HG03039 (cell line): ENCODE results near the gene FN3K.
A peak's percentile ranks its signal among the peaks of the same experiment; 100 is the strongest.

Experiments
- ATAC-seq: cut with Tn5 transposase; IDR thresholded peaks from one replicate; pipeline ENCODE4 v1.9.1; 2021; ENCODE audit warnings: mild to moderate bottlenecking, moderate library complexity; ENCODE audit not compliant: unreplicated experiment

Gene FN3K

GRCh38 chr17:82734987-82735866 lies at the start of gene FN3K:
Gene FN3K, plus strand, starts transcription at chr17:82735615. Its CDS starts 22 bp downstream, at chr17:82735637.
- ATAC-seq, result no peak

- no peak for ATAC-seq
Measured at GRCh38 chr17:82686366-82687324, 48.8 kb upstream of the FN3K start.

- ATAC-seq, result no peak
Measured at GRCh38 chr17:82687375-82687861, 48.0 kb upstream of the FN3K start.

- no peak for ATAC-seq
Measured at GRCh38 chr17:82687871-82688270, 47.5 kb upstream of the FN3K start.

GRCh38 chr17:82689077-82689476 lies 46.3 kb upstream of the FN3K start:
- no peak for ATAC-seq

GRCh38 chr17:82690786-82691489 lies 44.5 kb upstream of the FN3K start:
- ATAC-seq, result no peak

GRCh38 chr17:82691714-82692113 lies 43.7 kb upstream of the FN3K start:
- ATAC-seq, result no peak

- ATAC-seq, result no peak
Measured at GRCh38 chr17:82692268-82692667, 43.1 kb upstream of the FN3K start.

- no peak for ATAC-seq
Measured at GRCh38 chr17:82693168-82693867, 42.1 kb upstream of the FN3K start.

- no peak for ATAC-seq
Measured at GRCh38 chr17:82694647-82695046, 40.8 kb upstream of the FN3K start.

GRCh38 chr17:82696259-82696658 lies 39.2 kb upstream of the FN3K start:
- ATAC-seq, result no peak

GRCh38 chr17:82696916-82697807 lies 38.3 kb upstream of the FN3K start:
- no peak for ATAC-seq

- no peak for ATAC-seq
Measured at GRCh38 chr17:82697808-82698064, 37.7 kb upstream of the FN3K start.

GRCh38 chr17:82698065-82698973 lies 37.1 kb upstream of the FN3K start, which contains the start of gene RAB40B:
Gene RAB40B, minus strand, starts transcription at chr17:82698698. Its CDS starts 102 bp downstream, at chr17:82698596.
- ATAC-seq, result peak; percentile 95

GRCh38 chr17:82698974-82699442 lies 36.4 kb upstream of the FN3K start:
- no peak for ATAC-seq

- no peak for ATAC-seq
Measured at GRCh38 chr17:82699551-82699950, 35.9 kb upstream of the FN3K start.

- no peak for ATAC-seq
Measured at GRCh38 chr17:82702231-82702927, 33.0 kb upstream of the FN3K start.
